GM19397 (cell line): ENCODE results near the gene PWP2.
"Not testable (repeated sequence)": the region's sequence is repeated elsewhere in the genome, so short reads cannot be mapped to it uniquely, and the experiment has no call there.

Experiments used
- ATAC-seq: cut with Tn5 transposase; IDR thresholded peaks from one replicate; pipeline ENCODE4 v1.9.1; 2021; ENCODE audit warnings: mild to moderate bottlenecking, moderate library complexity; ENCODE audit not compliant: unreplicated experiment

The PWP2 gene

DNA sequence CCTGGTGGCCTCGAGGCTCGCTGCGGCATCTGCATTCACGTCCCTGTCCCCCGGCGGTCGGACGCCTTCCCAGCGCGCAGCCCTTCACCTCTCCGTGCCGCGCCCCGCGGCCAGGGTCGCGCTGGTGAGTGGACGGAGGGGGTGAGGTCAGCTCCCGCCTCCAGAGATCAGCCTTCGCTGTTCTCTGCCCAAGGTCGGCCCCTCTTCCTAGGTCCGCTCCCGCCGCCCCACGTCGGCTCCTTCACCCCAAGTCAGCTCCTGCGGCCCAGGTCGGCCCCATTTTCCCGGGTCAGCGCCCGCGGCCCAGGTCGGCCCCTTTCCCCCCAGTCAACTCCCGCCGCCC lies 26.5 kb downstream of the PWP2 start:
- ATAC-seq = peak; percentile 13

DNA sequence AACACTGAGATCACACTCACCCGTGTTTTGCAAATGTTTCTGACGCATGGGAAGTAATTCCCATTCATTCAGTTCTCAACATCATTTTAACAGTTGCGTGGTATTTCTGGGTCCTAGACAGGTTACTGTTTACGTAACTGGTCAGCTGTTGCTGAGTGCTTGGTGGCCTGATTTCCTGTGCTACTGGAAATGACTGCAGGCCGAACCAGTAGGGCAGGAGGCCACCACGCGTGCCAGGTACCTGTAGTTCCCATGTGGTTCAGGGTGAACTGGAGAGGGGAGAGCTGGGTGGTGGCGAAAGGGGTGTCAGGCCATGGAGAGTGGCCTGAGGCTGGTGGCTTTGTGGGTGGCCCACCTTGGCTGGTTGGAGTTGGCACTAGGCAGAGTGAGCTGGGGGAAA lies 27.5 kb downstream of the PWP2 start:
- not testable (repeated sequence) for ATAC-seq

DNA sequence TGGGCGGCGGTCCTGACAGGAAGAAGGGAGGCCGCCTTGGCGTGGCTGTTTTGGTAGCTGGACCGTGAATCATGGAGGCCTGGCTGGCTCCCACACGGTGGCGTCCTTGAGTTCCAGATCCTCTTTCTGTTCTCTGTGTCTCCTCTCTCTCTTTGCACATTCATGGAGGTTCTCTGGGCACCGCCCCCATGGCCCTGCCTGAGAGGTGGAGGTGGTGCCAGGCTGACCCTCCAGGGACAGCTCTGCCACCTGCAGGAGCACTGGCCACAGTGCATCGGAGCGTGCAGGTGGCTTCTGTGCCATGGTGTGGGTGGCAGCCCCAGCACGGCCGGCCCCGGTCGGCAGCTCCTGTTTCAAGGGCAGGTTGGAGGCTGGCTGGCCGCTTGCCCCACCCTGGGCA lies 30.8 kb downstream of the PWP2 start:
- ATAC-seq = not testable (repeated sequence)

DNA sequence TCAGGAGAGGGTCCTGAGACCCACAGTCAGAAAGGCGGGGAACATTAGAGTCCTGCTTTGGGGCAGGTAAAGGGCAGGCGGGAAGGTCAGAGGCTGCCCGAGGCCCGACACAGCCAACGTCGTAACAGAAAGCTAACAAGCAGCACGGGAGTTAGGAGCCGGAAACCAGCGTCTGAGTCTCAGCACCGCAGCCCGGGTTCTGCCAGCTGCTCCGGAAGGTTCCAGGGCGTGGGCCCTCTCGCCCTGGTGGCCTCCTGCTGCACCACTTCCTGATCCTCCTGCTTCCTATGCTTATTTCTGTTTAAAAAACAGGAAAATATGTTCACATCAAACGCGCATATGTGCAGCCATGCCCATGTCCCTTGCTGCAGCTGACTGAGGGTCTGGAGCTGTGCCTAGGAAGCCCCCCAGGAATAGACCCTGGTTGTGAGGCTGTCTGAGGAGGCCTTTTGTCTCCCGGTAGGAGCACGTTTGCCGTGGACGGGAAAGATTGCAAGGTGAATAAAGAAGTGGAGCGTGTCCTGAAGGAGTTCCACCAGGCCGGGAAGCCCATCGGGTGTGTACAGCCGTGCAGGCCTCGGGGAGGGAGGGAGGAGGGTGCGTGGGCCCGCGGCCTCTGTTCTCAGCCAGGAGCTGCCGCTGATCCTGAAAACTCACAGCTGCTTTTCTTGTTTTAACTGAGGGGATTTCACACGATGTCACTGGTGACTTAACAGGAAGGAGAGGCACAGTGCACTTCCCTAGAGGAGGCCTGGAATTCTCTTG lies 32.8 kb downstream of the PWP2 start:
- not testable (repeated sequence) for ATAC-seq

DNA sequence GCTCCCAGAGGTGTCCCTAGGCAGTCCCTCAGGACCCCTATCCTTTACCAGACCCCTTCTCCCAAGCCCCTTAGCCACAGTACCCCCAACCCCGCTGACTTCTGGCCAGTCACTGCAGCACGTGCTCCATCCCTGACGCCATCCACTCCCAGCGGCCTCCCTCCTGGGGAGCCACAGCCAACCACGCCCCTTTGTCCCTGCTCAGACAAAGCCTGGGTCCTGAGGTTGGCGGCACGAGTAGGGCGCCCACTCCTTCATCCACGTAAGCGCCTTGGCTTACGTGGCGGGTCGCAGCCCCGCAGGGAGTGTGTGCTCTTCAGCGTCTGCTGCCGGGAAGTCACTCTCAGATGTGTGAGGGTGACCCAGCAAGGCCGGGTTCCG lies 33.3 kb downstream of the PWP2 start:
- not testable (repeated sequence) for ATAC-seq

DNA sequence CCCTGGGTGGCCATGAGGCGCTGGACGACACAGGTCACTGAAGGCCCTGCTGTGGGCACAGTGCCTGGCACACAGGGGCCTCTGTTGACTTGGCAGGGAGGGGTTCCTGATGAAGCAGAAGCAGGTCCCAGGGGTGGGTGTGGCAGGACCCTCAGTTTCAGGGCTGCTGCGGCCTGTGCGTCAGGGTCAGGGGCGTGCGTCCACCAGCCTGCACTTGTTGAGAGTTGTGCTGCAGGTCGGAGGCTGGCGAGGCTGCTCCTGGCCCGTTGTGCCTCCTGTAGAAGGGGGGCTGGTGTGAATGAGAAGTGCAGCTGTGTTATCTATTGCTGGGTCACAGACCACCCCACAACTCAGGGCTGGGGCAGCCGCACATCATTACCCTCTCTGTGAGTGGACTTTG lies 35.3 kb downstream of the PWP2 start:
- ATAC-seq = not testable (repeated sequence)

DNA sequence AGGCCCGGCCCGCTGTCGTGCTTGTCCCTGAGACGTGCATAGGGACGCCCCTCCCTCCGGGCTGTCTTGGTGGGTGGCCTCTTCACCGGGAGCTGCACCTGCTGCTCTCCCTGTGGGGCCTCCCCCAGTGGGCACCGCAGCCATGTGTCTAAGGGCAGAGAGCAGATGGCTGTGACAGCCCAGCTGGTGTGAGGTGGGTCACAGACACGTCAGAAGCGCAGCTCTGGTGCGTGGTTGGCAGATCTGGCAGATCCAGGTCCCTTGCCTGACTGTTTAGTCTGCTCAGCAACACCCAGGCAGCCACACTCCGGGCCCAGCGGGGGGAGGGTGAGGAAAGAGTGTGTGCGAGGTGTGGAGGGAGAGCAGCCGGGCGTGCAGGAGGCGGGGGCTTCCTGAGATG lies 36.2 kb downstream of the PWP2 start:
- not testable (repeated sequence) for ATAC-seq

DNA sequence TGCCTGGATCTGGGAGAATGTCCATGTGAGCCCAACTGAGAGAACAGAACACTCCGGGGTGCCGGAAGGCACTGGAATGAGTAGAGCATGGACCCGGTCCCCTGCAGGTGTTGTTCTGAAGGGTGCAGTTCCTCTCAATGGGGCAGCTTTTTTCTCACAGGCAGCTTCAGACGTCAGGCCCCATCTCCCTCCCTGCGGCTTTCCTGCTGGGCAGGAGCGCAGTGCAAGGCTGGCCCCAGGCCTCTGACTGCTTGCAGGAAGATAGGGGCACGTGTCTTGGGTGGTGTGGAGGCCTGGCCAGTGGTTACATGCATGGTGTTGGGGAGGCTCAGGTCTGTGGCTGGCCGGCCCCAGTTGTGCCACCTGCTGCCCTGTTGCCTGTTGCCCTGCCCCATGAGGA lies 36.8 kb downstream of the PWP2 start:
- ATAC-seq = not testable (repeated sequence)

DNA sequence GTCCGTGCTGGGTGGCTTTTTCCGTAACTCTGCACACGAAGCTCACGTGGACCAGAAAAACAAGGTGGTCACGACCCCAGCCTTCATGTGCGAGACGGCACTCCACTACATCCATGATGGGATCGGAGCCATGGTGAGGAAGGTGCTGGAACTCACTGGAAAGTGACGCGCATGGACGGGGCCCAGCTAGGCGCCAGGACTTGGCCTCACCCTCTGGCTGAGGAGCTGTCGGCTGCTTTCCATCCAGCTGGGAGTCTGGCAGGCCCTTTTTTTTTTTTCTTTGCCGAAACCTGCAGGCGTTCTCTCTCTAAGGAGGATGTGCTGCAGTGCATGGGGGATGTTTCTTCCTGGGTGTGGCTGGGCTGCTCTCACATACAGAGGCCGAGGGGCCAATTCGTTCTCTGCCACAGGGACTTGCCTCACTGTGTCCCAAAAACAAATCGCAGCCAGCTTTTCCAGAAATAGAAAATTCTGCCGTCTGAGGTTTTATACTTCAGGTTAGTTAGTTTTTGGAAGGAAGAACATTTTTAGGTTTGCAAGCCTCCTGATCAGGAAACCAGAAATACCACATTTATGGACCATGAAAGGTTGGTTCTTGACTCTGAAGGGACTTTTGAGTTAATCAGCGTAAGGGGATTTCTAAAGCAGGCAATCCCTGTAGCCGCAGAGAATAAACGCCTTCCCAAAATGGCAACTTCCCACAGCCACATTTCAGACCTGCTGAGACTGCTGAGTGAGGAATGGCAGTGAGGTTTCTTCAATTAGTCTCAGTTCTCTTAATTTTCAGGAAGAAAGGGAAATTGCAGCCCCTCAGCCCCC lies 37.8 kb downstream of the PWP2 start:
- ATAC-seq = not testable (repeated sequence)

DNA sequence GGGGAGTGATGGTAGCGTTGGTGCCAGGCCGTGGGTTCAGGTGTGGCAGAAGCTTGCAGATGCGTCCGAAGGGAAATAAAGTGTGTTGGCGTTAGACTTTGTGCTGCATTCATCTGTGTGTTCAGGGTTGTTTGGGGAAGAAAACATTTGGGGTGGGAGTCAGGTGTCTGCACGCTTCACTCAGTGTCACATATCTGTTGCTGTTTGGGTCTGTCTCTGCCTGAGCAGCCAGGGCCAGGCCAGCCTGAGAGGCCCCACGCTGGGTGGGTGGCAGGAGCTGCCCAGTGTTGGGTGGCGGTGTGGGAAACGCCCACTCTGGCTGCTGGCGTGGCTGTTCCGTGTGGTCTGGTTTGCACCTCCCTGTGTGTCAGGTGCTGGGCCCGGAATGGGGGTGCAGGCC lies 38.4 kb downstream of the PWP2 start:
- not testable (repeated sequence) for ATAC-seq

DNA sequence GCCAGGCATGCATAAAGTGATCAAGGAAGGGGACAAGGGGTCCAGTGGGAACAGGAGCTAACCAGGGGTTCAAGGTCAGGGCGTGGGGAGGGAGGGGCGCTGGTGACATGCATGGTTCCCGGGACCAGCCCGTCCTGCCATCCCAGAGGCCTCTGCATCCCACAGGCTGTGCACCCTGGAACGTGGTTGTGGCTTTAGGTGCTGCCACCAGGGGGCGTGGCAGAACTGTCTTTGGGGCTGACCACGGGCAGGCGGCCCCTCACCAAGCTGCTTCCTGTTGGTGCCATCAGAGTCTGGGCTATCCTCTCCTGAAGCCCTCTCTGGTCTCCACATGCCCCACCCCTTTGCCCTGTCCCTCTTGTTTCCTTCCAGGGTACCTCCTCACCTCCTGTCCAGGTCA lies 39.9 kb downstream of the PWP2 start:
- not testable (repeated sequence) for ATAC-seq

DNA sequence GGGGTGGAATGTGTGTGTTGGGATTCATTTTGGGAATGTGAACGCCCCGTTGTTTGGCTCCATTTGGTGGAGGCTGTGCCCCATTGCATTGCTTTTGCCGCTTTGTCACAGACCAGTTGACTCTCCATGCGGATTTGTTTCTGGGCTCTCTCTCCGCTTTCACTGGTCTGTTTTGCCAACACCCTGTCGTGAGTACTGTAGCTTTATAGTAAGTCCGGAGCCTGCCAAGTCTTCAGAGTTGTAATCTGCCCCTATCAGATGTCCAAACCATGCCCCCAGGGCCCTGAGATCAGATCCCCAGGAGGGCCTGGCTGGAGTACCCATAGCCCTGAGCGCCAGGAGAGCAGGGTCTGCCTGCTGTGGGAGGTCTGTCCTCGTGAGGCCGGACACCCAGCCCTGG lies 43.1 kb downstream of the PWP2 start:
- not testable (repeated sequence) for ATAC-seq

DNA sequence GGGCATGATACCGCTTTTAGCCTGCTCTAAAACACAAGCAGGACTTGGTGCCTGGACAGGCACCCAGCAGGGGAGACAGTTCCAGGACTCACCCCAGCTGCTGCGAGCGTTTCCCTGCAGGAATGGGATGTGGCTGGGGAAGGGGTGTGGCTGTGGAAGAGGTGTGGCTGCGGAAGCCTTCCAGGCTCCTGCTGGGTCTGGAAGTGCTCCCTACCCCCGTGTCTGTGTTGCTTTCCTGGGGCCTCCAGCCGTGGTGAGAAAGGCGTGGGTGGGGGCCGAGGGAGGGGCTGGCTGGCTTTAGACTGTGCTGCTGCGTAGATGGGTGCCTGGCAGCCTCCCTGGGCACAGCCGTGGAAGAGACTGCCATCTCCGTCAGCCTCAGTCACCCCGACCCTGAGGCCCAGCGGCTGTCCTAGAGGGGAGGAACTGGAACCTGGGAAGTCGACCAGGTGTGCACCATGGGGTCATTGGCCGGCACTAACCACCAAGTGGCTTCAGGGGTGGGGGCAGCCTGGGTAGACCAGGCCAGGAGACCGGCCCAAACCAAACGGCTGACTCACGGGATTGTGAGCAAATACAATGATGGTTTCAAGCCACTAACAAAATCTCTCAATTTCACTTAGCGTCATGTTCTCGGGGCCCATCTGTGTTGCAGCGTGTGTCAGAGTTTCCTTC lies 46.2 kb downstream of the PWP2 start:
- not testable (repeated sequence) for ATAC-seq

DNA sequence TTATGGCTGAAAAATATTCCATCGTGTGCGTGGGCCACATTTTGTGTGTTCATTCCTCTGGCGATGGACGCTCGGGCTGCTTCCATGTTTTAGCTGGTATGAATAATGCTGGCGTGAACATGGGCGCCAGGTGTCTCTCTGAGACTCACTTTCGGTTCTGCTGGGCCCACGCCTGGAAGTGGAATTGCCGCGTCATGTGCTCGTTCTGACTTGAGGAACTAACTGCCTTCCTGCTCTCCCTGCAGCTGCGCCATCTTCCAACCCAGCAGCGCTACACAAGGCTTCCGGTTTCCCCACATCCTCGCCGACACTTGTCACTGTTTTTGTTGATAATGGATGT lies 46.7 kb downstream of the PWP2 start:
- not testable (repeated sequence) for ATAC-seq

DNA sequence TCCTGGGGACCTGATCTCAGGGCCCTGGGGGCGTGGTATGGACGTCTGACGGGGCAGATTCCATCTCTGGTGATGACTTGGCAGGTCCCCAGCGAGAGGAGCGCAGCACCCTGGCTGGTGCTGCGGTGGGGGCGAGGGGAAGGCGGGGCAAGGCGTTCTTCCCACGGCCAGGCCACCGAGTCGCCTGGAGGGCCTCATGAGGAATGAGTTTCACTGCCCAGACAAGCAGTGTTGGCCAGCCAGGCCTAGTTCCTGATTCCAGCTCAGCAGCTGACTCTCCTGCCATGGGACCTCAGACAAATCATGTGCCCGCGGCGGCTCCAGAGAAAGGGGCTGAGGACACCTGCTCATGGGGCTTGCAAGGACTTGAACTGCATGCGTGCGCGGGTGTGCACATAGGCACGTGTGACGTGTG lies 47.6 kb downstream of the PWP2 start:
- not testable (repeated sequence) for ATAC-seq

DNA sequence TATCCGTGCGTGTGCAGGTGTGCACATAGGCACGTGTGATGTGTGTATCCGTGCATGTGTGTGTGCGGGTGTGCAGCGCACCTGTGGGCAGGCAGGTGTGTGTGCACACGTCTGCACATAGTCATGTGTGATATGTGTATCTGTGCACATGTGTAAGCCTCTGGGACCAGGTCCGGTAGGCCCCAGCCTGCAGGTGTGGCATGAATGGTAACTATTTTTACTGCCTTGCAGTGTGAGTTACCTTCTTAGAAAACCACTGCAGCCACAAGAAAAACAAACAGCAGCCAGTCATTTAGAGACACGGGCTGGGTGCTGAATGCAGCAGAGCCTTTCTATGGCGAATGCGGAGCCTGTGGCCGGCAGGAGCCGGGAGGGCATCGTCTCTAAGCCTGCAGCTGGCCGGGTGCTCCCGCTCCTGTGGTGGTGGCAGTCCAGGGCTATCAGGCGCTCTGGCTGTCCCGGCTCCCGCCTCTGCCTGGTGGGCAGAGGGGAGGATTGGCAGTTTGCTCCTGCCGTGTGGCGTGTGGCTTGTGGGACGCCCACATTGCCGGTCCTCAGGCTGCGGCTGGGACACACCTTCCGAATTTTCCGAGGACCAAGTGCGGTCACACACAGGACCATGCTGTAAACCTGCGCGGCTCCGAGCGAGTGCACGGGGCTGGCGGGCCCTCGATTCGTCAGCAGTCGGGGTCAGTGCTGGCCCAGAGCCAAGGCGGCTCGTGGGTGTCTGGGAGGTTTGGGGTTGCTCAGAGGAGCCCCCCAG lies 48.2 kb downstream of the PWP2 start:
- ATAC-seq = not testable (repeated sequence)

DNA sequence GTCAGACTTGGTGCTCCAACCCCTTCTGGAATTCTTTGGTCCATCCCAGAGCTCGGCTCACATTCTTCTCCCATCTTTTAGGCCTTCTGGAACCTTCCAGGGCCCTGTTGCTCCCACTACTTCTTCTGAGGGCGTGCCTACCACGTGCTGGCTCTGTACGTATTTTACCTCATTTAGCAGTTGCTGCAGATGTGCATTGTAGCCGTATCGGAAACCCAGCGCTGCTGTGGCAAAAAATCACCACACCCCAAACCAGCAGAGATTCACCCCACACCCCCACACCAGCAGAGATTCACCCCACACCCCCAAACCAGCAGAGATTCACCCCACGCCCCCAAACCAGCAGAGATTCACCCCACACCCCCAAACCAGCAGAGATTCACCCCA lies 48.8 kb downstream of the PWP2 start:
- ATAC-seq = not testable (repeated sequence)

DNA sequence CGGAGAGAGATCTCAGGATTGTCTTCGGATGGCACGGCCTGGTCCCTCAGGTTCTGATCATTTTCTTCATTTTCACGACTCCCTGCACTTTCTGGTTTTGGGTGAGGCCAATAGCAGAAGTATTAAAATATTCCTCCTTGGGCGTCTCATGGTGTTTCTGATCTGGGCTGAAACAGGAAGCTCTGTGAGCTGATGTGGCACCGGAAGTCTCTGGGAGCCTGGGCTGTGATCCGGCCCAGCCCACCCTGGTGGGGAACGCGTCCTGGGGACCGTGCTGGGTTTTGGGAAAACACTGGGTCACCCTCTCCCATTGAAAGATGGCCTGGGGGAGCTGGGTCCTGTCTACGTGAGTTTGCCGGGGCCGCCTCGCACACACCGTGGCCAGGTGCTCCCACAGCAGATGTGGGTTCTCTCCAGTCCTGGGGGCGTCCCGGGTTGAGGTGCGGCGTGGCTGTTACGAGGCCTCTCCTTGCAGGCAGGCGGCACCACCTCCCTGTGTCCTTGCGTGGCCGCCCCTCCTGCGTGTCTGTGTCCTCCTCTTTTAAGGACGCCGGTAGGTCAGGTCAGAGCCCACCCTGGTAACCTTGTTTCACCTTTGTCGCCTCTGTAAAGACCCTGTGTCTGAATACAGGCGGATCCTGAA lies 50.4 kb downstream of the PWP2 start:
- ATAC-seq = not testable (repeated sequence)

DNA sequence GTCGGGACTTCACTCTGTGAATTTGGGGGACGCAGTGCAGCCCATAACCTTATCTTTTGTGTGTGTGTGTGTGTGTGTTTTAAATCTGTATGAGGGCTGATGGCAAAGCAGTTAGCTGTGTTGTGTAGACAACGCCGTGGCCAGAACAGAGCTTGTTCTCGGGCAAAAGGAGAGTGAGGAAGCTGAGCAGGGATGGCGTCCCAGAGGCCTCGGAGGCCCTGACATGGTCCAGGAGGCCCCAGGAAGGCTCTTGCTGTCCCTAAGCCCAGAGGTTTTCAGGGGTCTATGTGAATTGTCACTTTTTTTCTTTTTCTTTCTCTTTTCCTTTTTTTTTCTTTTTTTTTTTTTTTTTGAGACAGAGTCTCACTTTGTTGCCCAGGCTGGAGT lies 50.9 kb downstream of the PWP2 start:
- not testable (repeated sequence) for ATAC-seq
